ENCODE results near the gene PIH1D1. TPM values are rescaled to one million over a fixed set of nuclear protein-coding genes. Genes with fewer than 3 reads are reported as not detected.

Gene PIH1D1
- total RNA-seq, 3 donors from 2014 or later, result 95.0 to 105 (median 105) TPM

GRCh38 chr19:49427855-49428546 is 23.6 kb downstream of the PIH1D1 start:
- Mint-ChIP-seq H3K36me3 (ENCODE audit: insufficient read depth) (no peaks in the 10 kb centered on the region), H3K4me3 (peak overlapping the region; percentile 29), H3K9me3 (no peaks in the 10 kb centered on the region), H3K27me3 (ENCODE audit: low read depth) (peaks cover 87% of the 10 kb centered on the region), H3K4me1 (ENCODE audit: low read depth) (peaks cover 49% of the 10 kb centered on the region)
- DNase-seq (no peak), ATAC-seq (peak; percentile 36 to 50)

GRCh38 chr19:49427339-49427738 is 24.3 kb downstream of the PIH1D1 start:
- no peaks in the 10 kb centered on the region for H3K36me3 Mint-ChIP-seq (ENCODE audit: insufficient read depth)
- peaks cover 87% of the 10 kb centered on the region for H3K27me3 Mint-ChIP-seq (ENCODE audit: low read depth)
- H3K4me1 Mint-ChIP-seq (ENCODE audit: low read depth), result peaks cover 53% of the 10 kb centered on the region
- H3K4me3 Mint-ChIP-seq, result no peak overlapping the region
- no peak for ATAC-seq
- DNase-seq, result no peak
- no peaks in the 10 kb centered on the region for H3K9me3 Mint-ChIP-seq

GRCh38 chr19:49425922-49426592 is 25.6 kb downstream of the PIH1D1 start:
- Mint-ChIP-seq H3K4me1 (ENCODE audit: low read depth) (peaks cover 57% of the 10 kb centered on the region), H3K4me3 (no peak overlapping the region)
- ATAC-seq, result no peak

GRCh38 chr19:49425178-49425577 is 26.4 kb downstream of the PIH1D1 start, which contains the start of gene GFY:
Gene GFY (plus strand): TSS chr19:49425388. CDS start chr19:49426431, 1,043 bp downstream.
- Mint-ChIP-seq H3K4me3 (no peak within 1 kb of the TSS), H3K4me1 (ENCODE audit: low read depth) (peaks cover 55% of the 10 kb centered on the region)
- no peak for ATAC-seq

More at GRCh38 chr19:49425922-49426592, 25.6 kb downstream of the PIH1D1 start:
- H3K9me3 Mint-ChIP-seq, result no peaks in the 10 kb centered on the region
- H3K36me3 Mint-ChIP-seq (ENCODE audit: insufficient read depth), result no peaks in the 10 kb centered on the region
- DNase-seq, result no peak
- H3K27me3 Mint-ChIP-seq (ENCODE audit: low read depth), result peaks cover 83% of the 10 kb centered on the region

GRCh38 chr19:49423985-49424303 is 27.7 kb downstream of the PIH1D1 start:
- DNase-seq (no peak), ATAC-seq (peak in 1 of 2 donors; percentile 25)
- H3K9me3 Mint-ChIP-seq, result no peaks in the 10 kb centered on the region
- peak overlapping the region; percentile 37 for H3K4me3 Mint-ChIP-seq
- H3K27me3 Mint-ChIP-seq (ENCODE audit: low read depth), result peaks cover 84% of the 10 kb centered on the region
- H3K36me3 Mint-ChIP-seq (ENCODE audit: insufficient read depth), result no peaks in the 10 kb centered on the region
- peaks cover 55% of the 10 kb centered on the region for H3K4me1 Mint-ChIP-seq (ENCODE audit: low read depth)

More at GRCh38 chr19:49425178-49425577, 26.4 kb downstream of the PIH1D1 start, which contains the start of gene GFY:
- Mint-ChIP-seq H3K27me3 (ENCODE audit: low read depth) (peaks cover 85% of the 10 kb centered on the region), H3K9me3 (no peaks in the 10 kb centered on the region), H3K36me3 (ENCODE audit: insufficient read depth) (no peaks in the 10 kb centered on the region)
- no peak for DNase-seq

GRCh38 chr19:49423071-49423984 is 28.3 kb downstream of the PIH1D1 start, which contains the start of gene PTH2:
Gene PTH2 (minus strand): TSS chr19:49423441. CDS start chr19:49423339, 102 bp downstream.
- H3K4me3 Mint-ChIP-seq, result peak within 1 kb of the TSS; percentile 73
- no peak for DNase-seq
- peaks cover 50% of the 10 kb centered on the region for H3K4me1 Mint-ChIP-seq (ENCODE audit: low read depth)
- ATAC-seq, result peak; percentile 5 to 11
- peaks cover 84% of the 10 kb centered on the region for H3K27me3 Mint-ChIP-seq (ENCODE audit: low read depth)
- H3K36me3 Mint-ChIP-seq (ENCODE audit: insufficient read depth), result no peaks in the 10 kb centered on the region
- H3K9me3 Mint-ChIP-seq, result no peaks in the 10 kb centered on the region

GRCh38 chr19:49422407-49423070 is 29.1 kb downstream of the PIH1D1 start:
- DNase-seq (no peak), ATAC-seq (peak; percentile 42)
- Mint-ChIP-seq H3K36me3 (ENCODE audit: insufficient read depth) (no peaks in the 10 kb centered on the region), H3K27me3 (ENCODE audit: low read depth) (peaks cover 79% of the 10 kb centered on the region), H3K4me1 (ENCODE audit: low read depth) (peaks cover 44% of the 10 kb centered on the region), H3K9me3 (no peaks in the 10 kb centered on the region), H3K4me3 (peak overlapping the region; percentile 73)

GRCh38 chr19:49421878-49422202 is 29.8 kb downstream of the PIH1D1 start:
- no peak overlapping the region for H3K4me3 Mint-ChIP-seq
- ATAC-seq, result no peak

GRCh38 chr19:49421039-49421877 is 30.4 kb downstream of the PIH1D1 start:
- peak in 1 of 2 donors; percentile 53 for ATAC-seq
- peaks cover 34% of the 10 kb centered on the region for H3K4me1 Mint-ChIP-seq (ENCODE audit: low read depth)

More at GRCh38 chr19:49421878-49422202, 29.8 kb downstream of the PIH1D1 start:
- peaks cover 40% of the 10 kb centered on the region for H3K4me1 Mint-ChIP-seq (ENCODE audit: low read depth)
- H3K27me3 Mint-ChIP-seq (ENCODE audit: low read depth), result peaks cover 78% of the 10 kb centered on the region
- DNase-seq, result no peak
- H3K9me3 Mint-ChIP-seq, result no peaks in the 10 kb centered on the region
- H3K36me3 Mint-ChIP-seq (ENCODE audit: insufficient read depth), result no peaks in the 10 kb centered on the region

GRCh38 chr19:49420227-49420626 is 31.4 kb downstream of the PIH1D1 start:
- peaks cover 67% of the 10 kb centered on the region for H3K27me3 Mint-ChIP-seq (ENCODE audit: low read depth)
- no peak for ATAC-seq

More at GRCh38 chr19:49421039-49421877, 30.4 kb downstream of the PIH1D1 start:
- DNase-seq, result no peak
- Mint-ChIP-seq H3K4me3 (no peak overlapping the region), H3K36me3 (ENCODE audit: insufficient read depth) (no peaks in the 10 kb centered on the region), H3K9me3 (no peaks in the 10 kb centered on the region), H3K27me3 (ENCODE audit: low read depth) (peaks cover 75% of the 10 kb centered on the region)

GRCh38 chr19:49419173-49419572 is 32.4 kb downstream of the PIH1D1 start:
- no peaks in the 10 kb centered on the region for H3K9me3 Mint-ChIP-seq
- H3K36me3 Mint-ChIP-seq (ENCODE audit: insufficient read depth), result no peaks in the 10 kb centered on the region
- peaks cover 59% of the 10 kb centered on the region for H3K27me3 Mint-ChIP-seq (ENCODE audit: low read depth)
- ATAC-seq, result no peak
- no peak overlapping the region for H3K4me3 Mint-ChIP-seq
- H3K4me1 Mint-ChIP-seq (ENCODE audit: low read depth), result peaks cover 26% of the 10 kb centered on the region
- DNase-seq, result no peak

More at GRCh38 chr19:49420227-49420626, 31.4 kb downstream of the PIH1D1 start:
- Mint-ChIP-seq H3K9me3 (no peaks in the 10 kb centered on the region), H3K4me1 (ENCODE audit: low read depth) (peaks cover 32% of the 10 kb centered on the region), H3K36me3 (ENCODE audit: insufficient read depth) (no peaks in the 10 kb centered on the region), H3K4me3 (no peak overlapping the region)
- no peak for DNase-seq

- DNase-seq, result no peak
Observed at GRCh38 chr19:49418511-49418910, 33.1 kb downstream of the PIH1D1 start.

GRCh38 chr19:49417088-49417487 is 34.5 kb downstream of the PIH1D1 start:
- ATAC-seq (no peak), DNase-seq (no peak)
- H3K4me1 Mint-ChIP-seq (ENCODE audit: low read depth), result peaks cover 17% of the 10 kb centered on the region
- no peaks in the 10 kb centered on the region for H3K36me3 Mint-ChIP-seq (ENCODE audit: insufficient read depth)
- H3K27me3 Mint-ChIP-seq (ENCODE audit: low read depth), result peaks cover 45% of the 10 kb centered on the region
- no peaks in the 10 kb centered on the region for H3K9me3 Mint-ChIP-seq
- no peak overlapping the region for H3K4me3 Mint-ChIP-seq

More at GRCh38 chr19:49418511-49418910, 33.1 kb downstream of the PIH1D1 start:
- Mint-ChIP-seq H3K27me3 (ENCODE audit: low read depth) (peaks cover 53% of the 10 kb centered on the region), H3K36me3 (ENCODE audit: insufficient read depth) (no peaks in the 10 kb centered on the region), H3K9me3 (no peaks in the 10 kb centered on the region), H3K4me3 (no peak overlapping the region), H3K4me1 (ENCODE audit: low read depth) (peaks cover 20% of the 10 kb centered on the region)
- no peak for ATAC-seq
